ENCODE results near the gene CRB3. TPM values are rescaled to one million over a fixed set of nuclear protein-coding genes. Genes with fewer than 3 reads are reported as not detected.

CRB3 gene
- total RNA-seq, 1 donor from 2014 or later, result 71.2 TPM

GRCh38 chr19:6429419-6430221 is 34.5 kb upstream of the CRB3 start:
- Mint-ChIP-seq H3K36me3 (ENCODE audit: insufficient read depth) (peaks cover 3% of the 10 kb centered on the region), H3K27me3 (peaks cover 18% of the 10 kb centered on the region), H3K4me1 (ENCODE audit: low read depth) (no peaks in the 10 kb centered on the region), H3K4me3 (ENCODE audit: low read depth) (no peak overlapping the region), H3K27ac (no peak overlapping the region), H3K9me3 (ENCODE audit: low read depth) (no peaks in the 10 kb centered on the region)
- TF ChIP-seq, protein P1, sequence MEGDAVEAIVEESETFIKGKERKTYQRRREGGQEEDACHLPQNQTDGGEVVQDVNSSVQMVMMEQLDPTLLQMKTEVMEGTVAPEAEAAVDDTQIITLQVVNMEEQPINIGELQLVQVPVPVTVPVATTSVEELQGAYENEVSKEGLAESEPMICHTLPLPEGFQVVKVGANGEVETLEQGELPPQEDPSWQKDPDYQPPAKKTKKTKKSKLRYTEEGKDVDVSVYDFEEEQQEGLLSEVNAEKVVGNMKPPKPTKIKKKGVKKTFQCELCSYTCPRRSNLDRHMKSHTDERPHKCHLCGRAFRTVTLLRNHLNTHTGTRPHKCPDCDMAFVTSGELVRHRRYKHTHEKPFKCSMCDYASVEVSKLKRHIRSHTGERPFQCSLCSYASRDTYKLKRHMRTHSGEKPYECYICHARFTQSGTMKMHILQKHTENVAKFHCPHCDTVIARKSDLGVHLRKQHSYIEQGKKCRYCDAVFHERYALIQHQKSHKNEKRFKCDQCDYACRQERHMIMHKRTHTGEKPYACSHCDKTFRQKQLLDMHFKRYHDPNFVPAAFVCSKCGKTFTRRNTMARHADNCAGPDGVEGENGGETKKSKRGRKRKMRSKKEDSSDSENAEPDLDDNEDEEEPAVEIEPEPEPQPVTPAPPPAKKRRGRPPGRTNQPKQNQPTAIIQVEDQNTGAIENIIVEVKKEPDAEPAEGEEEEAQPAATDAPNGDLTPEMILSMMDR (IDR thresholded peaks at IDR 0.05; ENCODE audit: unreplicated experiment), result no peak
- no peak for DNase-seq (ENCODE audit: low spot score, unreplicated experiment)

GRCh38 chr19:6431891-6432290 is 32.2 kb upstream of the CRB3 start:
- no peak overlapping the region for H3K27ac Mint-ChIP-seq
- H3K4me1 Mint-ChIP-seq (ENCODE audit: low read depth), result no peaks in the 10 kb centered on the region
- TF ChIP-seq, protein P1 (IDR thresholded peaks at IDR 0.05; ENCODE audit: unreplicated experiment), result no peak
- no peak for DNase-seq (ENCODE audit: low spot score, unreplicated experiment)
- H3K36me3 Mint-ChIP-seq (ENCODE audit: insufficient read depth), result no peaks in the 10 kb centered on the region
- H3K4me3 Mint-ChIP-seq (ENCODE audit: low read depth), result no peak overlapping the region
- H3K27me3 Mint-ChIP-seq, result peaks cover 18% of the 10 kb centered on the region
- H3K9me3 Mint-ChIP-seq (ENCODE audit: low read depth), result no peaks in the 10 kb centered on the region

DNA sequence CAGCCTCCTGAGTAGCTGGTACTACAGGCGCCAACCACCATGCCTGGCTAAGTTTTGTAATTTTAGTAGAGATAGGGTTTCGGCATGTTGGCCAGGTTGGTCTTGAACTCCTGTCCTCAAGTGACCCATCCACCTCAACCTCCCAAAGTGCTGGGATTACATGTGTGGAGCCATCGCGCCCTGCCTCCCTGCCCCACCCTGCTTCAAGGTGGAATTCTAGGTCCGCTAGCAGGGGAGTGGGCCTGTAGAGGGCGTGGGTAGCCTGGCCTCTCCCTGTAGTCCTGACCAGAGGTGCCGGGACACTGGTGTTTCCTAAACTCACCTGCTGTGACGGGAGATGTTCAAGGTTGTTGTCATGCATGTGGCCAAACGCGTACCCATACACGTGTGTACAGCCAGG is 30.9 kb upstream of the CRB3 start:
- TF ChIP-seq, protein P1 (IDR thresholded peaks at IDR 0.05; ENCODE audit: unreplicated experiment), result no peak
- no peak for DNase-seq (ENCODE audit: low spot score, unreplicated experiment)
- H3K4me3 Mint-ChIP-seq (ENCODE audit: low read depth), result no peak overlapping the region
- no peaks in the 10 kb centered on the region for H3K36me3 Mint-ChIP-seq (ENCODE audit: insufficient read depth)
- no peaks in the 10 kb centered on the region for H3K4me1 Mint-ChIP-seq (ENCODE audit: low read depth)
- no peaks in the 10 kb centered on the region for H3K9me3 Mint-ChIP-seq (ENCODE audit: low read depth)
- H3K27ac Mint-ChIP-seq, result no peak overlapping the region
- H3K27me3 Mint-ChIP-seq, result peaks cover 18% of the 10 kb centered on the region

DNA sequence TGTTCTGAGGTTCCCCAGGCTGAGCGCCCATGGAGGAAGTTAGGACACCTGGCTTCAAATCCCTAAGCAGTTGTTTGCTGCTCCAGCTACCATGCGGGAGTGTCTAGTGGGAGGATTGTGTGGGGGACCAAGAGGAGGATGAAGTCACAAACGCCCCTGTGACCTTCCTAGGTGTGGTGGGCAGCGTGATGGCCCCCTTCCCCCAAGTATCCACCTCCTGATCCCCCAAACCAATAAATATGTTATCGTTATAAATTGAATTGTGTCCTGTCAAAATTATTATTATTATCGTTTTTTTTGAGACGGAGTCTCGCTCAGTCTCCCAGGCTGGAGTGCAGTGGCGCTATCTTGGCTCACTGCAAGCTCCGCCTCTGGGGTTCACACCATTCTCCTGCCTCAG is 30.4 kb upstream of the CRB3 start, which contains the start of gene SLC25A41:
Gene SLC25A41, minus strand, starts transcription at position 101 of the 400 bp plus-strand sequence. Its CDS starts 70 bp downstream, at position 31.
- Mint-ChIP-seq H3K27me3 (peaks cover 18% of the 10 kb centered on the region), H3K9me3 (ENCODE audit: low read depth) (no peaks in the 10 kb centered on the region), H3K36me3 (ENCODE audit: insufficient read depth) (no peaks in the 10 kb centered on the region), H3K4me3 (ENCODE audit: low read depth) (no peak within 1 kb of the TSS), H3K27ac (no peak within 1 kb of the TSS), H3K4me1 (ENCODE audit: low read depth) (no peaks in the 10 kb centered on the region)
- TF ChIP-seq, protein P1 (IDR thresholded peaks at IDR 0.05; ENCODE audit: unreplicated experiment), result no peak
- no peak for DNase-seq (ENCODE audit: low spot score, unreplicated experiment)

- Mint-ChIP-seq H3K27me3 (no peaks in the 10 kb centered on the region), H3K27ac (no peak overlapping the region), H3K9me3 (ENCODE audit: low read depth) (no peaks in the 10 kb centered on the region), H3K36me3 (ENCODE audit: insufficient read depth) (peaks cover 8% of the 10 kb centered on the region), H3K4me3 (ENCODE audit: low read depth) (no peak overlapping the region), H3K4me1 (ENCODE audit: low read depth) (no peaks in the 10 kb centered on the region)
- DNase-seq (ENCODE audit: low spot score, unreplicated experiment), result no peak
- TF ChIP-seq, protein P1 (IDR thresholded peaks at IDR 0.05; ENCODE audit: unreplicated experiment), result no peak
Measured at GRCh38 chr19:6439743-6440142, 24.3 kb upstream of the CRB3 start.
